Suprapubic skin (tissue), 4 donors: Measurements from ENCODE around the gene FAM3B. TPM values are rescaled to one million over a fixed set of nuclear protein-coding genes. Genes with fewer than 3 reads are reported as not detected.

ENCODE experiments used
- DNase-seq, 2 donors: peaks; one replicate each; pipeline ENCODE4 v3.0.0-alpha.2; 2019; ENCODE audit warnings: low spot score in 2 of 2
- H3K27ac ChIP-seq: fragments of 200-600 bp; sonication (generic); one replicate; pipeline ENCODE4 v1.5.1; 2019
- H3K27me3 ChIP-seq: fragments of 200-600 bp; sonication (generic); one replicate; pipeline ENCODE4 v1.5.1; 2019
- H3K36me3 ChIP-seq: fragments of 200-600 bp; sonication (generic); one replicate; pipeline ENCODE4 v1.5.1; 2019
- H3K4me1 ChIP-seq: fragments of 200-600 bp; sonication (generic); one replicate; pipeline ENCODE4 v1.5.1; 2019
- H3K4me3 ChIP-seq: fragments of 200-600 bp; sonication (generic); one replicate; pipeline ENCODE4 v1.5.1; 2019; ENCODE audit warnings: mild to moderate bottlenecking
- H3K9me3 ChIP-seq: fragments of 200-600 bp; sonication (generic); one replicate; pipeline ENCODE4 v1.5.1; 2019
- EP300 ChIP-seq: sonication (generic); formaldehyde crosslinking; IDR thresholded peaks from one replicate; pipeline ENCODE4 v1.6.1; 2017; ENCODE audit warnings: antibody characterized with exemption
- POLR2A ChIP-seq, 2 donors: fragments of 450-650 bp; IDR thresholded peaks; one replicate each; pipeline ENCODE4 v1.6.1; 2017; ENCODE audit warnings: antibody characterized with exemption in 2 of 2, mild to moderate bottlenecking in 2 of 2, moderate library complexity in 2 of 2
- POLR2AphosphoS5 ChIP-seq, 3 donors: sonication (generic); formaldehyde crosslinking; IDR thresholded peaks; one replicate each; pipeline ENCODE4 v1.6.1; 2017; ENCODE audit warnings: antibody characterized with exemption in 3 of 3
- WGBS: methylation state at CpG from one replicate; pipeline ENCODE4 v1.1.5; 2018; 5-methylcytosine and 5-hydroxymethylcytosine counted together
- total RNA-seq, 4 donors: library from RNA; depleted of rRNA; stranded (reverse); fragments of >200 nt; gene quantifications; one replicate each; pipeline ENCODE4 v1.1.0, GENCODE V29; 2016
- TF ChIP-seq, protein P1 (sequence below), 2 donors: fragments of 200-600 bp in 1 of 2; fragments of 450-650 bp in 1 of 2; sonication (generic) in 1 of 2; IDR thresholded peaks; one replicate each; pipeline ENCODE4 v1.5.1; 2016 to 2019; ENCODE audit warnings: antibody characterized with exemption in 2 of 2, mild to moderate bottlenecking in 1 of 2, moderate library complexity in 1 of 2

Gene FAM3B
- total RNA-seq, 4 donors from 2014 or later: 1.9 to 3.3 (median 3.1) TPM; not detected in 1

- Histone ChIP-seq H3K9me3 (no peaks in the 10 kb centered on the region), H3K27ac (no peak overlapping the region), H3K4me1 (no peaks in the 10 kb centered on the region), H3K27me3 (no peaks in the 10 kb centered on the region), H3K36me3 (no peaks in the 10 kb centered on the region), H3K4me3 (no peak overlapping the region)
- no peak for TF ChIP-seq POLR2A (IDR thresholded peaks at IDR 0.05)
- TF ChIP-seq, protein P1, sequence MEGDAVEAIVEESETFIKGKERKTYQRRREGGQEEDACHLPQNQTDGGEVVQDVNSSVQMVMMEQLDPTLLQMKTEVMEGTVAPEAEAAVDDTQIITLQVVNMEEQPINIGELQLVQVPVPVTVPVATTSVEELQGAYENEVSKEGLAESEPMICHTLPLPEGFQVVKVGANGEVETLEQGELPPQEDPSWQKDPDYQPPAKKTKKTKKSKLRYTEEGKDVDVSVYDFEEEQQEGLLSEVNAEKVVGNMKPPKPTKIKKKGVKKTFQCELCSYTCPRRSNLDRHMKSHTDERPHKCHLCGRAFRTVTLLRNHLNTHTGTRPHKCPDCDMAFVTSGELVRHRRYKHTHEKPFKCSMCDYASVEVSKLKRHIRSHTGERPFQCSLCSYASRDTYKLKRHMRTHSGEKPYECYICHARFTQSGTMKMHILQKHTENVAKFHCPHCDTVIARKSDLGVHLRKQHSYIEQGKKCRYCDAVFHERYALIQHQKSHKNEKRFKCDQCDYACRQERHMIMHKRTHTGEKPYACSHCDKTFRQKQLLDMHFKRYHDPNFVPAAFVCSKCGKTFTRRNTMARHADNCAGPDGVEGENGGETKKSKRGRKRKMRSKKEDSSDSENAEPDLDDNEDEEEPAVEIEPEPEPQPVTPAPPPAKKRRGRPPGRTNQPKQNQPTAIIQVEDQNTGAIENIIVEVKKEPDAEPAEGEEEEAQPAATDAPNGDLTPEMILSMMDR (IDR thresholded peaks at IDR 0.05): no peak
- TF ChIP-seq POLR2AphosphoS5 (IDR thresholded peaks at IDR 0.05): no peak
- TF ChIP-seq EP300: no peak
- DNase-seq: no peak
- 58% methylated on average over 6 of the region's 6 CpGs for WGBS
Measured at GRCh38 chr21:41348434-41348833, 31.8 kb downstream of the FAM3B start.

- DNase-seq: no peak
- H3K27ac ChIP-seq: no peak overlapping the region
- H3K36me3 ChIP-seq: no peaks in the 10 kb centered on the region
- no peaks in the 10 kb centered on the region for H3K4me1 ChIP-seq
- TF ChIP-seq POLR2AphosphoS5 (IDR thresholded peaks at IDR 0.05): no peak
- no peak for TF ChIP-seq POLR2A (IDR thresholded peaks at IDR 0.05)
- TF ChIP-seq, protein P1 (IDR thresholded peaks at IDR 0.05): no peak
- no peak for TF ChIP-seq EP300
- no peaks in the 10 kb centered on the region for H3K27me3 ChIP-seq
- 76% methylated on average over 7 of the region's 7 CpGs for WGBS
- H3K4me3 ChIP-seq: no peak overlapping the region
- H3K9me3 ChIP-seq: no peaks in the 10 kb centered on the region
Measured at GRCh38 chr21:41349126-41349525, 32.5 kb downstream of the FAM3B start.

DNA sequence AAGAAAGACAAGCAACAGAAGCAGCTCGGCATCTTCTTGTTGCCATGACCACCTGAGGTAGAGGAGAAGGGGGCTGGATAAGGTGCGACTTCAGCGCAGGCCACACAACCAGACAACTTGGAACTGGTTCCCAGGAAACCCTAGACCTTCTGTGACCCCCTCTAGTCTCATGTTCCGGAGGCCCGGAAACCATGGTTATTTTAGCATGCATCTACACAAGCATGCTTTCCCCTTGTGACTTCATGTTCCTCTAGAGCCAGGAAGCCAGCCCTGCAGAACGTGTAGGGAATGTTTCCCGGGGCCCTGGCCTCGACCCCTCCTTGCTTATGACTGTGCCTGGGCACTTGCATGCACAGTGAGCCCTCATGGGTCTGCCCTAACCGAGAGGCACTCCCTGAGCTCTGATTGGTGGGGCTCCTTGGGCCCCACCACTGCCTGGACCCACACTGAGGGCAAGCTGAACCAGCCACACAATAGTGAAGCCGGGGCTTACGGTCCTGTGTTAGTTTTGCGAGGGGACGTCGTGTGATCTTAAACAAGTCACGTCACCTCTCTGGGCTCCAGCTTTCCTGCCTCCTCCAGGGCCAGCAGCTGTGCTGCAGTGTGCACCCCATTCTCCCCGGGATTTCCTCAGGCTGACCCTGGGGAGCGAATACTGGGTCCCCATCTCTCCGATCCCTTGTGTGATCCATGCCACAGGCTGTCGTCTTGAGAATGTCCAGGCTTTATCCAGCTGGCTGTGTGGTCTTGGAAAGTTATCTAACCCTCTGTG is 33.2 kb downstream of the FAM3B start:
- Histone ChIP-seq H3K4me1 (no peaks in the 10 kb centered on the region), H3K27ac (no peak overlapping the region), H3K36me3 (no peaks in the 10 kb centered on the region), H3K4me3 (no peak overlapping the region), H3K27me3 (no peaks in the 10 kb centered on the region), H3K9me3 (no peaks in the 10 kb centered on the region)
- TF ChIP-seq POLR2A (IDR thresholded peaks at IDR 0.05) (no peak), POLR2AphosphoS5 (IDR thresholded peaks at IDR 0.05) (no peak), EP300 (no peak)
- TF ChIP-seq, protein P1 (IDR thresholded peaks at IDR 0.05): no peak
- WGBS: 92% methylated on average over 19 of the region's 19 CpGs
- DNase-seq: no peak

DNA sequence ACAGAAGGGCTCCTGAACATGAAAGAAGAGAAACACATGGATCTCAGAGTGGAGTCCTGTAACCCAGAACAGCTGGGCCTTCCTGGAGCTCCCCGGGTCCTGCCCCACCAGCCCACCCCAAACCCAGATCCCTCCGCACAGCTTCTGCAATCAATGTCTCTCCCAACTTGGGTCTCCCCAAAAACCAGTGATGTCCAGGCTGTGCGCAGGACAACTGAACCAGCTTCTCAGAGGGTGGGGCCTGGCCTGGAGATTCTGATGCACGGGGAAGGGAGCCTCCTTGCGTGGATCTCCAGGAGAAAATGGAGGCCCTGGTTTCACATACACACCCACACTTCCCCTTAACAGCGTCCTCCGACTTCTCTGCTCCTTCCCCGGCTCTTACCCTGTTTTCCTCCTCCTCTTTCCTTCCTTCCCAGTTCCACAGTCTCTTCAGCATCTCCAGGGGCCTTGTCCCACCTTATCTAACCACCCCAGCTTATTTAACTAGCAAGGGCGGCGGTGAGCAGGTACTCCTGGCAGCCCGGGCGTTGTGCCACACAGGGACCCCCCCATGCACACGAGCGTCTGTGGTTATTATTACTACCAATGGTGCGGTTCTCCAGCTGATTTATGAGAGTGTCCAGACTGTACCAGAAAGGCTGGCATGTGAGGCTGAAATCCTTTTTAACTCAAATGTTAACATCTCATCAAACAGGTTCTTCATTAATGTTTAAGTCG is 34.0 kb downstream of the FAM3B start:
- no peak overlapping the region for H3K4me3 ChIP-seq
- DNase-seq: no peak
- H3K36me3 ChIP-seq: no peaks in the 10 kb centered on the region
- no peaks in the 10 kb centered on the region for H3K4me1 ChIP-seq
- no peaks in the 10 kb centered on the region for H3K9me3 ChIP-seq
- TF ChIP-seq, protein P1 (IDR thresholded peaks at IDR 0.05): no peak
- TF ChIP-seq POLR2A (IDR thresholded peaks at IDR 0.05) (no peak), POLR2AphosphoS5 (IDR thresholded peaks at IDR 0.05) (no peak), EP300 (no peak)
- H3K27ac ChIP-seq: no peak overlapping the region
- WGBS: 84% methylated on average over 16 of the region's 16 CpGs
- H3K27me3 ChIP-seq: no peaks in the 10 kb centered on the region

DNA sequence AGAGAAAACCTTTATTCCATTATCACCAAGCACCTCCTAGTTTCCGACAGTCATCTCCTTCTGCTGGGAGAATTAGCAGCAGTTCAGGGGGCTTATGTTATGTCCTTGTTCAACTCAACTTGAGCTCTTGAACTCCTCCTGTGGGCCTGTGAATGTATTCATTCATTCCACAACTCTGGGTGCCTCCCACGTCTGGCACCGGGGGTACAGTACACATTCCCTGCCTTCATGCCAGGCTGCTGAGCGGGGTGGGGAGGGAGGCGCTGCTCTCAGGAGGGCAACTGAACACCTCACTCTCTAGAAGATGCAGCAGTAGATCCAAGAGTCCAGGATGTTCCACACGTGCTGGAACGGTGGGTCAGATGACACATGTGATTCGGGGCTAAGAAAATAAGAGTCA is 40.9 kb downstream of the FAM3B start:
- DNase-seq: no peak
- no peaks in the 10 kb centered on the region for H3K36me3 ChIP-seq
- H3K27me3 ChIP-seq: no peaks in the 10 kb centered on the region
- no peak for TF ChIP-seq POLR2A (IDR thresholded peaks at IDR 0.05)
- TF ChIP-seq, protein P1 (IDR thresholded peaks at IDR 0.05): no peak
- TF ChIP-seq POLR2AphosphoS5 (IDR thresholded peaks at IDR 0.05): no peak
- TF ChIP-seq EP300: no peak
- H3K9me3 ChIP-seq: no peaks in the 10 kb centered on the region
- peaks cover 20% of the 10 kb centered on the region for H3K4me1 ChIP-seq
- H3K4me3 ChIP-seq: no peak overlapping the region
- WGBS: 67% methylated on average over 8 of the region's 8 CpGs
- H3K27ac ChIP-seq: no peak overlapping the region
